Endothelial cell of umbilical vein (primary cell): ENCODE results near the gene RASD1. TPM values are rescaled to one million over a fixed set of nuclear protein-coding genes. Genes with fewer than 3 reads are reported as not detected.

Experiments
- BruUV-seq: library from RNA; stranded (reverse); fragments of 400-500 nt; replicated peaks from 2 replicates; lab custom pipeline; 2021; lab: Mats Ljungman, UMichigan
- CTCF ChIA-PET: fragments of 300-600, 350-600 bp; sonication (Branson Sonifier 250); formaldehyde crosslinking; loops from one replicate; lab custom pipeline; 2021; ENCODE audit warnings: antibody characterized with exemption, inconsistent platforms; lab: Charles Lee
- POLR2A ChIA-PET: fragments of 300-600, 350-600 bp; sonication (Branson Sonifier 250); formaldehyde crosslinking; loops from one replicate; lab custom pipeline; 2021; ENCODE audit warnings: antibody characterized with exemption, inconsistent platforms; lab: Charles Lee
- DNase-seq: peaks from one replicate; pipeline ENCODE4 v3.0.0-alpha.2; 2011; ENCODE audit warnings: low read depth, low spot score
- FAIRE-seq: peaks from 2 replicates; lab custom pipeline; 2011; peaks lifted over from hg19 to GRCh38; lab: Jason Lieb, UNC
- H2AFZ ChIP-seq: 2 replicates; pipeline ENCODE4 v1.6.0; 2012; ENCODE audit warnings: low read depth, low read length, control low read depth, inconsistent platforms
- H3K27ac ChIP-seq: 2 replicates; pipeline ENCODE4 v1.5.1; 2011; ENCODE audit warnings: low read depth, mild to moderate bottlenecking, control low read depth, low read length, moderate library complexity; ENCODE audit not compliant: insufficient read depth
- H3K27me3 ChIP-seq, 2 experiments: 2 replicates each; pipeline versions ENCODE4 v1.6.0 to v1.6.1; 2011; ENCODE audit warnings: low read length in 2 of 2, mixed read lengths in 1 of 2; ENCODE audit not compliant: control insufficient read depth in 2 of 2, insufficient read depth in 2 of 2
- H3K36me3 ChIP-seq, 2 experiments: 2 replicates in 1 of 2; 3 replicates in 1 of 2; pipeline ENCODE4 v1.5.1; 2011; ENCODE audit warnings: low read length in 2 of 2, mild to moderate bottlenecking in 1 of 2, moderate library complexity in 1 of 2; ENCODE audit not compliant: control insufficient read depth in 2 of 2, insufficient read depth in 2 of 2; ENCODE audit errors: extremely low read depth in 1 of 2
- H3K4me1 ChIP-seq: 3 replicates; pipeline ENCODE4 v1.5.1; 2011; ENCODE audit warnings: mild to moderate bottlenecking, low read length; ENCODE audit not compliant: control insufficient read depth, insufficient read depth; ENCODE audit errors: extremely low read depth
- H3K4me2 ChIP-seq: 2 replicates; pipeline ENCODE4 v1.6.1; 2011; ENCODE audit warnings: low read length, control low read depth, mixed read lengths; ENCODE audit not compliant: insufficient read depth
- H3K4me3 ChIP-seq, 3 experiments: fragments of 200-600 bp in 1 of 3; sonication (generic), shearing (Covaris generic) in 1 of 3; replicated peaks in 1 of 3; 2 replicates each; pipeline ENCODE4 v1.5.1; 2011 to 2016; ENCODE audit warnings: control low read depth in 3 of 3, low read length in 3 of 3, mild to moderate bottlenecking in 2 of 3, inconsistent platforms in 1 of 3, low read depth in 1 of 3, moderate library complexity in 1 of 3; ENCODE audit not compliant: insufficient read depth in 1 of 3
- H3K79me2 ChIP-seq: 2 replicates; pipeline ENCODE4 v1.6.0; 2012; ENCODE audit warnings: low read length, inconsistent platforms; ENCODE audit not compliant: control insufficient read depth, insufficient read depth
- H3K9ac ChIP-seq: replicated peaks from 2 replicates; pipeline ENCODE3; 2011; ENCODE audit warnings: low read length, control low read depth; ENCODE audit not compliant: insufficient read depth; ENCODE audit errors: extremely low read depth
- H3K9me1 ChIP-seq: replicated peaks from 3 replicates; pipeline ENCODE4 v1.6.0; 2011; ENCODE audit warnings: mild to moderate bottlenecking, low read length; ENCODE audit not compliant: control insufficient read depth, insufficient read depth; ENCODE audit errors: extremely low read depth
- H3K9me3 ChIP-seq: replicated peaks from 2 replicates; pipeline ENCODE4 v1.5.1; 2012; ENCODE audit warnings: low read length, inconsistent platforms; ENCODE audit not compliant: control insufficient read depth, insufficient read depth
- H4K20me1 ChIP-seq: replicated peaks from 2 replicates; pipeline ENCODE3; 2011; ENCODE audit warnings: mild to moderate bottlenecking, low read length; ENCODE audit not compliant: control insufficient read depth, insufficient read depth; ENCODE audit errors: extremely low read depth
- EZH2 ChIP-seq: IDR thresholded peaks from 2 replicates; pipeline ENCODE4 v1.6.1; 2012; ENCODE audit warnings: borderline replicate concordance, low read depth, mild to moderate bottlenecking, moderate library complexity, low read length, inconsistent platforms; ENCODE audit not compliant: severe bottlenecking
- FOS ChIP-seq: IDR thresholded peaks from 2 replicates; pipeline ENCODE4 v1.6.1; 2011; ENCODE audit warnings: mild to moderate bottlenecking, low read length, moderate library complexity, borderline replicate concordance; ENCODE audit not compliant: insufficient read depth
- GATA2 ChIP-seq: IDR thresholded peaks from 2 replicates; pipeline ENCODE4 v1.7.0; 2011; ENCODE audit warnings: low read depth, mild to moderate bottlenecking, moderate library complexity, mixed read lengths, low read length; ENCODE audit not compliant: insufficient read length, insufficient read depth
- JUN ChIP-seq: IDR thresholded peaks from 2 replicates; pipeline ENCODE4 v1.6.1; 2011; ENCODE audit warnings: borderline replicate concordance, low read depth; ENCODE audit not compliant: insufficient read length, insufficient read depth
- MYC ChIP-seq: IDR thresholded peaks from one replicate; pipeline ENCODE4 v1.6.1; 2011; ENCODE audit warnings: mild to moderate bottlenecking, low read depth, low read length
- POLR2A ChIP-seq: IDR thresholded peaks from 2 replicates; pipeline ENCODE4 v1.6.1; 2012; ENCODE audit warnings: low read depth, mild to moderate bottlenecking, control low read depth, low read length
- POLR2AphosphoS5 ChIP-seq: IDR thresholded peaks from 2 replicates; pipeline ENCODE4 v1.6.1; 2012; ENCODE audit warnings: low read depth, mild to moderate bottlenecking, control low read depth, low read length, moderate library complexity; ENCODE audit not compliant: insufficient read depth
- dilution Hi-C: fragments of 300-500 bp; cut with MboI; formaldehyde crosslinking; loops from one replicate; pipeline ENCODE4 v1.15.0; 2019; ENCODE audit warnings: low sequenced_read_pairs; ENCODE audit not compliant: extremely low pct_ligation_motif_present
- intact Hi-C: fragments of 100-400 bp; cut with micrococcal nuclease; formaldehyde crosslinking; loops from one replicate; pipeline ENCODE4 v1.10.0; 2022
- polyA plus RNA-seq, 4 experiments: library from polyadenylated mRNA; depleted of rRNA in 3 of 4; stranded (reverse) in 3 of 4; unstranded in 1 of 4; fragments of >200 nt; gene quantifications; 2 replicates each; pipeline versions ENCODE4 v1.2.1 to v1.2.3, GENCODE V29; 2011 to 2012; ENCODE audit warnings: missing spikeins in 1 of 4
- total RNA-seq: library from RNA; stranded (reverse); gene quantifications from 2 replicates; pipeline ENCODE4 v1.2.3, GENCODE V29; 2021
- TF ChIP-seq, protein P1 (sequence below): IDR thresholded peaks from 2 replicates; pipeline ENCODE4 v1.6.1; 2011; ENCODE audit not compliant: insufficient read depth, insufficient read length
- TF ChIP-seq, protein P2 (sequence below), 2 donors: IDR thresholded peaks; 1 replicate in 1 of 2; 2 replicates in 1 of 2; pipeline ENCODE4 v1.5.1; 2011; ENCODE audit warnings: low read length in 2 of 2, mild to moderate bottlenecking in 2 of 2, moderate library complexity in 2 of 2, control low read depth in 1 of 2, inconsistent platforms in 1 of 2, low read depth in 1 of 2; ENCODE audit not compliant: insufficient read depth in 1 of 2; ENCODE audit errors: extremely low read depth in 1 of 2

RASD1 gene
- total and polyA plus RNA-seq, 2 donors (not counting 3 experiments of a cell fraction or from before 2014, with no cell fraction given), result 4.2 to 15.7 TPM

DNA sequence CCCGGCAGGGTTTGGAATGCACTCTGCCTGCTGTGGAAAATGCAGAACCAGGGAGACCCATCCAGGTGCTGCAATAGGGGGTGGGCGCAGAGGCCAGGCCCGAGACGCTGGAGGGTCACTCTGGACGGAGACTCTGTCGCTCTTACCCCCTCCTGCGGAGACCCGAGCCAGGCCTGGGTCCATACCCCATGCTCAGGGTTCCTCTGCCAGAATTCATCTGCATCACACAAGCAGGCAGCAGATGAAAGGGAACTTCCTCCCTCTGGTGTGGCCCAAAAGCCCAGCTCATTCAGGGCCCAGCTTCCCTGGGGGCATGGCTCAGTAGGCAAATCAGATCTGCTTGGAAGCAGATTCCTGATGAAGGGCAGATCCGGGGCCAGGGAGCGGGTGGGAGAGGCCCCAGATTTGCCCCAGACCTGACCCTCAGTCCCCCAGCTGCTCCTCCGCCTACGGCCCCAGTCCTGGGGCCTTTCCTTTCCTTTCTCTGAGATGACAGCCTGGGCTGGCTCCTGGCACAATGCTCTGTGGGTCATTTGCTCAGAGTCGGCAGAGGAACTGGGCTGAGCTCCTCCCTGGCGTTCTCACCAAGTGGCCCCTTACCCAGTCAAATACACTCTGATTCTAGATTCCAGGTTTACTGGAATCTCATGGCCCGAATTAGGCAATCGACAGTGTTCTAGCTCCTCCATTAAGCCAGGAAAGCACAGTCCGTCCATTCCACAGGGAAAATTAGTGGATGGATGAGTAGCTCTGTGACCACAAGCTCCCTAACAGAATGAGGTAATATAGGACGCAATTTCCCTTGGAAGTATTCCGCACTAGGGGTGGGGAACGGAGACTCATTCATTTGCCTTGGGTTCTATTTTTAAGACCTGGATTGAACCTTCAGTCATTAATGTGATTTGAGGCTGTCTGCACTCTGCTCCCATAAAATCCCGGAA, 19.1 kb upstream of the RASD1 start:
- DNase-seq, result no peak
- Histone ChIP-seq H2AFZ (no peak overlapping the region), H3K27ac (no peak overlapping the region), H3K36me3 (no peaks in the 10 kb centered on the region), H3K79me2 (no peaks in the 10 kb centered on the region), H3K4me3 (no peak overlapping the region), H3K4me2 (no peak overlapping the region), H3K9me3 (no peaks in the 10 kb centered on the region), H4K20me1 (no peaks in the 10 kb centered on the region), H3K9ac (no peak overlapping the region), H3K27me3 (no peaks in the 10 kb centered on the region), H3K9me1 (no peaks in the 10 kb centered on the region), H3K4me1 (no peaks in the 10 kb centered on the region)
- CTCF ChIA-PET, result interaction anchor here (0.7 to 1.2 kb wide), 3 partner anchors 19 to 98 kb away, joined by 3 read pairs; no protein-coding TSS in a partner anchor
- dilution Hi-C loops, result no loop called here
- BruUV-seq, result no TSS peak
- intact Hi-C loops, result no loop called here
- POLR2A ChIA-PET, result no interaction called here
- no peak for TF ChIP-seq FOS
- TF ChIP-seq GATA2, result no peak
- no peak for TF ChIP-seq POLR2AphosphoS5
- TF ChIP-seq EZH2, result no peak
- TF ChIP-seq, protein P1, sequence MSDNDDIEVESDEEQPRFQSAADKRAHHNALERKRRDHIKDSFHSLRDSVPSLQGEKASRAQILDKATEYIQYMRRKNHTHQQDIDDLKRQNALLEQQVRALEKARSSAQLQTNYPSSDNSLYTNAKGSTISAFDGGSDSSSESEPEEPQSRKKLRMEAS, result no peak
- TF ChIP-seq JUN, result no peak
- TF ChIP-seq, protein P2, sequence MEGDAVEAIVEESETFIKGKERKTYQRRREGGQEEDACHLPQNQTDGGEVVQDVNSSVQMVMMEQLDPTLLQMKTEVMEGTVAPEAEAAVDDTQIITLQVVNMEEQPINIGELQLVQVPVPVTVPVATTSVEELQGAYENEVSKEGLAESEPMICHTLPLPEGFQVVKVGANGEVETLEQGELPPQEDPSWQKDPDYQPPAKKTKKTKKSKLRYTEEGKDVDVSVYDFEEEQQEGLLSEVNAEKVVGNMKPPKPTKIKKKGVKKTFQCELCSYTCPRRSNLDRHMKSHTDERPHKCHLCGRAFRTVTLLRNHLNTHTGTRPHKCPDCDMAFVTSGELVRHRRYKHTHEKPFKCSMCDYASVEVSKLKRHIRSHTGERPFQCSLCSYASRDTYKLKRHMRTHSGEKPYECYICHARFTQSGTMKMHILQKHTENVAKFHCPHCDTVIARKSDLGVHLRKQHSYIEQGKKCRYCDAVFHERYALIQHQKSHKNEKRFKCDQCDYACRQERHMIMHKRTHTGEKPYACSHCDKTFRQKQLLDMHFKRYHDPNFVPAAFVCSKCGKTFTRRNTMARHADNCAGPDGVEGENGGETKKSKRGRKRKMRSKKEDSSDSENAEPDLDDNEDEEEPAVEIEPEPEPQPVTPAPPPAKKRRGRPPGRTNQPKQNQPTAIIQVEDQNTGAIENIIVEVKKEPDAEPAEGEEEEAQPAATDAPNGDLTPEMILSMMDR (IDR thresholded peaks at IDR 0.05; ENCODE audit: extremely low read depth in 1 of 2, insufficient read depth in 1 of 2, low read depth in 1 of 2, low read length in 2 of 2), result no peak
- TF ChIP-seq POLR2A, result no peak
- no peak for TF ChIP-seq MYC
- no peak for FAIRE-seq
